ENCODE data around the gene YIPF7.

Gene YIPF7

GRCh38 chr4:44578954-44579353 lies 72.5 kb downstream of the YIPF7 start:
- no peaks in the 10 kb centered on the region for H3K4me1 ChIP-seq (ENCODE audit: control insufficient read depth, insufficient read depth, low read length)
- no peaks in the 10 kb centered on the region for H3K9me3 ChIP-seq (ENCODE audit: control insufficient read depth, low read length)
- H3K4me3 ChIP-seq (ENCODE audit: low read length) = no peak overlapping the region
- no peak overlapping the region for H3K9ac ChIP-seq (ENCODE audit: low read length)
- no peaks in the 10 kb centered on the region for H3K36me3 ChIP-seq (ENCODE audit: control insufficient read depth, insufficient read depth, low read length)
- H3K27me3 ChIP-seq (ENCODE audit: control insufficient read depth, insufficient read depth, low read length) = no peaks in the 10 kb centered on the region

Measured in mucosa of stomach (tissue), 1 donor.